Ishikawa (cell line): ENCODE results near the gene GRIN2A.

ENCODE experiments used
- CEBPB ChIP-seq: IDR thresholded peaks from 2 replicates; pipeline ENCODE4 v1.6.1; 2012
- EGR1 ChIP-seq: IDR thresholded peaks from 2 replicates; pipeline ENCODE4 v1.6.1; 2012
- EP300 ChIP-seq: IDR thresholded peaks from 2 replicates; pipeline ENCODE4 v1.6.1; 2012; ENCODE audit warnings: borderline replicate concordance
- NFIC ChIP-seq: IDR thresholded peaks from 2 replicates; pipeline ENCODE4 v1.6.1; 2012
- RAD21 ChIP-seq: IDR thresholded peaks from 2 replicates; pipeline ENCODE4 v1.6.1; 2012; ENCODE audit warnings: low read depth
- TAF1 ChIP-seq: IDR thresholded peaks from 2 replicates; pipeline ENCODE4 v1.6.1; 2012; ENCODE audit warnings: low read depth, mild to moderate bottlenecking
- TCF12 ChIP-seq: IDR thresholded peaks from 2 replicates; pipeline ENCODE4 v1.6.1; 2012; ENCODE audit warnings: low read depth
- YY1 ChIP-seq: IDR thresholded peaks from 2 replicates; pipeline ENCODE4 v1.6.1; 2012; ENCODE audit warnings: low read depth
- ZBTB7A ChIP-seq: IDR thresholded peaks from 2 replicates; pipeline ENCODE4 v1.6.1; 2012; ENCODE audit warnings: low read depth
- TF ChIP-seq, protein P1 (sequence below): IDR thresholded peaks from 2 replicates; pipeline ENCODE4 v1.6.1; 2012; ENCODE audit warnings: low read depth, mild to moderate bottlenecking
- TF ChIP-seq, protein P2 (sequence below): IDR thresholded peaks from 2 replicates; pipeline ENCODE4 v1.6.1; 2012
- TF ChIP-seq, protein P3 (sequence below): IDR thresholded peaks from 2 replicates; pipeline ENCODE4 v1.6.1; 2012

DNA sequence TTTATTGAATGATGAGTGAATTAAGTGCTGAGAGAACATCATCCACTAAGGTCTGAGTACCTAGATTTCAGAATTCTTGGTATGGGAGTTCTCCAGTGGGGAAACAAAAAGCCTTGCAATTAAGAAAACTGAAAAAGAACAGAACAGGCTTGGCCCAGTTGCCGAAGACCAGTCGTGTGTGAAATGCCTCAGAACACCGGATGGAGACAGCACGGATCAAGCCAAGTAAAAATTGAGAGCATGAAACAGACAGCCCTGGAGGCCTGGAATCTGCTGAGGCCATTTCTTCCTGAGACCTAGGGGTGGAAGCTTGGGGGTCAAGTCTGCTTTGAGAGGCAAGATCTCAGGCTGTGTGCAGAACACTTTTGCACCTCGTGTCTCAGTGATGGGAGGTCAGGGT is 43.3 kb downstream of the GRIN2A start:
- TF ChIP-seq EP300 (no peak), YY1 (no peak), TCF12 (no peak), RAD21 (no peak), ZBTB7A (no peak), CEBPB (no peak), EGR1 (no peak), NFIC (no peak), TAF1 (no peak)
- TF ChIP-seq, protein P1, sequence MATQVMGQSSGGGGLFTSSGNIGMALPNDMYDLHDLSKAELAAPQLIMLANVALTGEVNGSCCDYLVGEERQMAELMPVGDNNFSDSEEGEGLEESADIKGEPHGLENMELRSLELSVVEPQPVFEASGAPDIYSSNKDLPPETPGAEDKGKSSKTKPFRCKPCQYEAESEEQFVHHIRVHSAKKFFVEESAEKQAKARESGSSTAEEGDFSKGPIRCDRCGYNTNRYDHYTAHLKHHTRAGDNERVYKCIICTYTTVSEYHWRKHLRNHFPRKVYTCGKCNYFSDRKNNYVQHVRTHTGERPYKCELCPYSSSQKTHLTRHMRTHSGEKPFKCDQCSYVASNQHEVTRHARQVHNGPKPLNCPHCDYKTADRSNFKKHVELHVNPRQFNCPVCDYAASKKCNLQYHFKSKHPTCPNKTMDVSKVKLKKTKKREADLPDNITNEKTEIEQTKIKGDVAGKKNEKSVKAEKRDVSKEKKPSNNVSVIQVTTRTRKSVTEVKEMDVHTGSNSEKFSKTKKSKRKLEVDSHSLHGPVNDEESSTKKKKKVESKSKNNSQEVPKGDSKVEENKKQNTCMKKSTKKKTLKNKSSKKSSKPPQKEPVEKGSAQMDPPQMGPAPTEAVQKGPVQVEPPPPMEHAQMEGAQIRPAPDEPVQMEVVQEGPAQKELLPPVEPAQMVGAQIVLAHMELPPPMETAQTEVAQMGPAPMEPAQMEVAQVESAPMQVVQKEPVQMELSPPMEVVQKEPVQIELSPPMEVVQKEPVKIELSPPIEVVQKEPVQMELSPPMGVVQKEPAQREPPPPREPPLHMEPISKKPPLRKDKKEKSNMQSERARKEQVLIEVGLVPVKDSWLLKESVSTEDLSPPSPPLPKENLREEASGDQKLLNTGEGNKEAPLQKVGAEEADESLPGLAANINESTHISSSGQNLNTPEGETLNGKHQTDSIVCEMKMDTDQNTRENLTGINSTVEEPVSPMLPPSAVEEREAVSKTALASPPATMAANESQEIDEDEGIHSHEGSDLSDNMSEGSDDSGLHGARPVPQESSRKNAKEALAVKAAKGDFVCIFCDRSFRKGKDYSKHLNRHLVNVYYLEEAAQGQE, result no peak
- TF ChIP-seq, protein P2, sequence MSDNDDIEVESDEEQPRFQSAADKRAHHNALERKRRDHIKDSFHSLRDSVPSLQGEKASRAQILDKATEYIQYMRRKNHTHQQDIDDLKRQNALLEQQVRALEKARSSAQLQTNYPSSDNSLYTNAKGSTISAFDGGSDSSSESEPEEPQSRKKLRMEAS, result no peak
- TF ChIP-seq, protein P3, sequence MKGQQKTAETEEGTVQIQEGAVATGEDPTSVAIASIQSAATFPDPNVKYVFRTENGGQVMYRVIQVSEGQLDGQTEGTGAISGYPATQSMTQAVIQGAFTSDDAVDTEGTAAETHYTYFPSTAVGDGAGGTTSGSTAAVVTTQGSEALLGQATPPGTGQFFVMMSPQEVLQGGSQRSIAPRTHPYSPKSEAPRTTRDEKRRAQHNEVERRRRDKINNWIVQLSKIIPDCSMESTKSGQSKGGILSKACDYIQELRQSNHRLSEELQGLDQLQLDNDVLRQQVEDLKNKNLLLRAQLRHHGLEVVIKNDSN, result no peak
